Common myeloid progenitor, CD34-positive (primary cell): ENCODE measurements around the gene ACSL6.

Source experiments
- CTCF ChIA-PET: fragments of 350-600 bp; sonication (Branson Sonifier 250); formaldehyde crosslinking; loops from one replicate; lab custom pipeline; 2021; ENCODE audit warnings: antibody characterized with exemption; lab: Charles Lee
- POLR2A ChIA-PET: fragments of 350-600 bp; sonication (Branson Sonifier 250); formaldehyde crosslinking; loops from one replicate; lab custom pipeline; 2021; ENCODE audit warnings: antibody characterized with exemption; lab: Charles Lee
- DNase-seq, 3 donors: peaks; one replicate each; pipeline versions ENCODE4 v3.0.0 to v3.0.0-alpha.2; 2013
- H3K27ac ChIP-seq, 2 experiments: 1 replicate in 1 of 2; 2 replicates in 1 of 2; pipeline ENCODE4 v1.7.0; 2013; ENCODE audit warnings: inconsistent platforms in 2 of 2, low read length in 2 of 2, mild to moderate bottlenecking in 2 of 2, low read depth in 1 of 2, moderate library complexity in 1 of 2; ENCODE audit not compliant: severe bottlenecking in 2 of 2, insufficient read depth in 1 of 2, poor library complexity in 1 of 2
- H3K27me3 ChIP-seq, 5 experiments: replicated peaks in 2 of 5; 1 replicate in 3 of 5; 2 replicates in 2 of 5; pipeline versions ENCODE4 v1.6.1 to v1.7.0; 2013; ENCODE audit warnings: low read length in 4 of 5, mild to moderate bottlenecking in 2 of 5, moderate library complexity in 2 of 5, inconsistent platforms in 1 of 5; ENCODE audit not compliant: insufficient read depth in 5 of 5, control insufficient read depth in 4 of 5
- H3K36me3 ChIP-seq, 4 experiments: 1 replicate in 2 of 4; 2 replicates in 2 of 4; pipeline versions ENCODE4 v1.6.1 to v1.7.0; 2013; ENCODE audit warnings: low read length in 3 of 4, control low read depth in 1 of 4, mild to moderate bottlenecking in 1 of 4; ENCODE audit not compliant: control insufficient read depth in 4 of 4, insufficient read depth in 4 of 4
- H3K4me1 ChIP-seq, 4 experiments: 1 replicate in 3 of 4; 2 replicates in 1 of 4; pipeline versions ENCODE4 v1.6.1 to v1.7.1; 2013; ENCODE audit warnings: low read length in 3 of 4, mild to moderate bottlenecking in 3 of 4, control low read depth in 1 of 4, inconsistent platforms in 1 of 4, moderate library complexity in 1 of 4; ENCODE audit not compliant: control insufficient read depth in 4 of 4, insufficient read depth in 4 of 4; ENCODE audit errors: control extremely low read depth in 1 of 4
- H3K4me3 ChIP-seq, 7 experiments: 1 replicate in 4 of 7; 2 replicates in 3 of 7; pipeline versions ENCODE4 v1.5.1 to v1.7.0; 2013; ENCODE audit warnings: mild to moderate bottlenecking in 7 of 7, low read length in 6 of 7, moderate library complexity in 6 of 7, inconsistent platforms in 2 of 7, low read depth in 2 of 7, control low read depth in 1 of 7; ENCODE audit not compliant: insufficient read depth in 4 of 7, control insufficient read depth in 1 of 7; ENCODE audit errors: extremely low read depth in 1 of 7
- H3K9me3 ChIP-seq, 5 experiments: 1 replicate in 4 of 5; 2 replicates in 1 of 5; pipeline versions ENCODE4 v1.6.1 to v1.7.1; 2013; ENCODE audit warnings: low read length in 4 of 5, mild to moderate bottlenecking in 2 of 5, inconsistent platforms in 1 of 5, low read depth in 1 of 5, moderate library complexity in 1 of 5; ENCODE audit not compliant: control insufficient read depth in 4 of 5, insufficient read depth in 2 of 5; ENCODE audit errors: control extremely low read depth in 1 of 5
- WGBS: methylation state at CpG from one replicate; pipeline ENCODE4 v1.1.5; 2013; ENCODE audit not compliant: insufficient coverage; 5-methylcytosine and 5-hydroxymethylcytosine counted together

Gene ACSL6

DNA sequence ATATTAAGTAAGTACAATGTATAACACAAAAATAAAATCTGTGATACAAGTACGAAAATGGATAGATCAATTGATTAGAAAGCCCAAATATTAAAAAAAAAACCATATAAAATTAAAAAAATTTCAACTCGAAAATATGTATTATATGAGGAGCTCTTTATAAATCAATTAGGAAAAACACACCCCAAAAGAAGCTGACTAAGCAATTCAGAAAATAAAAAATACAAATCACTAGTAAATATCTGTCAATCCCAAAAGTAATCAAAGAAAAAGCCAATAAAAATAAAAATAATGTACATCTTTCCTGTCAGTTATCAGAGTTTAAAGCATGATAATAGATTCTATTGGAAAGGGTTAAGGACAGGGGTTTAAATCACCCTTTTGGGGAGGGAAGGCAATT, 10.2 kb upstream of the ACSL6 start:
- CTCF ChIA-PET, result interaction anchor here (0.6 to 1.5 kb wide), 3 partner anchors 9 to 112 kb away, joined by 3 read pairs; no protein-coding TSS in a partner anchor
- DNase-seq, result no peak
- Histone ChIP-seq H3K4me1 (peaks cover 2 to 17% (median 10%) of the 10 kb centered on the region in 4 experiments), H3K27me3 (peaks cover 0 to 11% (median 0%) of the 10 kb centered on the region in 5 experiments), H3K36me3 (no peaks in the 10 kb centered on the region), H3K9me3 (no peaks in the 10 kb centered on the region), H3K4me3 (no peak overlapping the region), H3K27ac (no peak overlapping the region)
- POLR2A ChIA-PET, result interaction anchor here (1.4 kb wide), 1 partner anchor 9 kb away, joined by 3 read pairs; no protein-coding TSS in a partner anchor
- no CpG with 5 or more reads among the region's 2 CpGs for WGBS

DNA sequence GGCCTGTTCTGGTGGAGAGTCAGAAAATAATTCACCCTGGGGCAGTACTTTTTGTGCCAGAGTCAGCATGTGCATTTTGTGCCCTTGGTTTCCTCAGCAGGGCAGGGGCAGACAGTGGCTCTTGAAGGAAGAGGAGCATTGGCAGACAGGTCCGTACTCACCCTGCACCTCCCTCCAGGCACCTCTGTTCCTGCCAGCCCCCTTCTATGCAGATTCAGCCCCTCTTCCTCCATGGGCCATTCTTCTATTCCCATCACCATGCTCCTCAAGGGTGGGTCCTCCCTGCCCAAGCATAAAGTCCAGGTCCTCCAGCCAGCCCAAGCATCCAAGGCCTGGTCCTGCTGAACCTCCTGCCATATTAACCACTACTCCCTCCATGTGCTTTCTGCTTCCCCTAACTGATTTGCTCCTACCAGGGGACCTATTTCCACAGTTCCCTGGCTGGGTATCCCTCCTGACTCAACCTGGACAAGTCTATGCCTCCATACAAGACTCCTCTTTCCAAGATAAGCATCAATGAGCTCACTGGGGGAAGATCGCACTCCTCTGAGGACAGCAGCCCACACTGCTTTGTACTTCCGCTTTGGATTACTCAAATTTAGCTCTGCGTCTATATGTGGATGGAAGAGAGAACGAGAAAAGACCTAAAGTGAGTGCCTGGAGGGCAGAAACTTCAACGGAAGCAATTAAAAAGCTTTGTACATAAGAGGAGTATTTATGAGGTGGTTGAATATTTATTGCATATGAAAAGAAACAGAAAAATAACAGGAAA, 9.3 kb upstream of the ACSL6 start:
- ChIA-PET POLR2A (interaction anchor here (1.4 kb wide), 1 partner anchor 8 kb away, joined by 3 read pairs; no protein-coding TSS in a partner anchor), CTCF (interaction anchor here (0.6 to 1.5 kb wide), 3 partner anchors 9 to 113 kb away, joined by 3 read pairs; no protein-coding TSS in a partner anchor)
- Histone ChIP-seq H3K4me1 (peaks cover 2 to 22% (median 10%) of the 10 kb centered on the region in 4 experiments), H3K27me3 (peaks cover 0 to 11% (median 0%) of the 10 kb centered on the region in 5 experiments), H3K36me3 (no peaks in the 10 kb centered on the region), H3K9me3 (no peaks in the 10 kb centered on the region), H3K4me3 (no peak overlapping the region), H3K27ac (no peak overlapping the region)
- WGBS, result 93% methylated on average over 5 of the region's 6 CpGs
- no peak for DNase-seq

DNA sequence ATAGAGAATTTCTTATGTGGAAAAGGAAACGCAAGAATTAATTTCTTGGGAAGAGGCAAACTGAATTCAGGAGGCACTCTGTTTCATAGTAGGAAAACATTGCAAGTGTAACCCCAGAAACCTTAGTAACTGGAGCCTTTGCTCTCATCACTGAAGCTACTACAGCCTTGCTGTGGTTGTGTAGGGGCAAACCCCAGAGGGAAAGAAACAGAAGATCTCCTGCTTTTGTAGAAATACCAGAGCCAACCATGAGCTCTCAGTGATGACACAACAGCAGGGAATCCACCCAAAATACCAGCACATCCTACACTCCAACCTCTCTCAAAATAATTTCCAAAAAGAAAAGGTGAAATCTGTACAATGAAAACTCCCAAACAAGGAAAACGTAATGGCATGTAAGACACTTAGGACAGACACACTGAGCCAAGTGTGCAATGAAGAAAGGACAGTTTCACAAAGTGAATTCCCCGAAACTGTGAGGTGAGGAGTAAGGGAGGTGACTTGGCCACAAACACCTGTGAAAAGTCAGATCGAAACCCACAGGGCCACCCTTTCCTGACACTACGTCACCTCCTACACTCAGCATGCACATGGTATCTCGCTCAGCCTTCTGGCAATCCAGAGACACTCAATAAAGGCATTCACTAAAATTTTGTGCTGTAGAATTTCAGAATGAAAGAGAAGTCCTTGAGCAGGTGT, 8.5 kb upstream of the ACSL6 start:
- ChIA-PET CTCF (interaction anchor here (1.0 kb wide), 1 partner anchor 43 kb away, joined by 3 read pairs; no protein-coding TSS in a partner anchor), POLR2A (no interaction called here)
- DNase-seq, result no peak
- H3K4me1 ChIP-seq, result peaks cover 2 to 22% (median 10%) of the 10 kb centered on the region in 4 experiments
- no peak overlapping the region for H3K4me3 ChIP-seq
- no peak overlapping the region for H3K27ac ChIP-seq
- peaks cover 0 to 11% (median 0%) of the 10 kb centered on the region in 5 experiments for H3K27me3 ChIP-seq
- H3K9me3 ChIP-seq, result no peaks in the 10 kb centered on the region
- 100% methylated on average over 2 of the region's 6 CpGs for WGBS
- no peaks in the 10 kb centered on the region for H3K36me3 ChIP-seq

DNA sequence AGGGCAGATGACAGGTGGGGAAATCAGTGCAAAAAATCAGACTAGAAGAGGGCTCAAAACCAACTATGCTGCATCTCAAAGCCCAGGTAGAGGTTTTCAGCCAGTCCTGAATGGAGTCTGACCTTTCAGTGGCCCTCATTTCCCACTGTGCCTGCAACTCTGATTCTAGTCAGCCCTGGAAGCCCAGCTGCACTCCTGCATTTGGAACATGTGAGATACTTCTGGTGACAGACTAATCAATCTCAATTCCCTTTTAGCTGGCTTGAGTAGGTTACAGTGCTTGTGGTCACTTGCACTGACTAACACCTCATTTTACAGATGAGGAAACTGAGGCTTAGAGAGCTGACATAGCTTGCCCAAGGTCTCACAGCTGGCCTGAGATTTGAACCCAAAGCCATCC, 7.9 kb upstream of the ACSL6 start:
- POLR2A ChIA-PET, result no interaction called here
- H3K27ac ChIP-seq, result no peak overlapping the region

DNA sequence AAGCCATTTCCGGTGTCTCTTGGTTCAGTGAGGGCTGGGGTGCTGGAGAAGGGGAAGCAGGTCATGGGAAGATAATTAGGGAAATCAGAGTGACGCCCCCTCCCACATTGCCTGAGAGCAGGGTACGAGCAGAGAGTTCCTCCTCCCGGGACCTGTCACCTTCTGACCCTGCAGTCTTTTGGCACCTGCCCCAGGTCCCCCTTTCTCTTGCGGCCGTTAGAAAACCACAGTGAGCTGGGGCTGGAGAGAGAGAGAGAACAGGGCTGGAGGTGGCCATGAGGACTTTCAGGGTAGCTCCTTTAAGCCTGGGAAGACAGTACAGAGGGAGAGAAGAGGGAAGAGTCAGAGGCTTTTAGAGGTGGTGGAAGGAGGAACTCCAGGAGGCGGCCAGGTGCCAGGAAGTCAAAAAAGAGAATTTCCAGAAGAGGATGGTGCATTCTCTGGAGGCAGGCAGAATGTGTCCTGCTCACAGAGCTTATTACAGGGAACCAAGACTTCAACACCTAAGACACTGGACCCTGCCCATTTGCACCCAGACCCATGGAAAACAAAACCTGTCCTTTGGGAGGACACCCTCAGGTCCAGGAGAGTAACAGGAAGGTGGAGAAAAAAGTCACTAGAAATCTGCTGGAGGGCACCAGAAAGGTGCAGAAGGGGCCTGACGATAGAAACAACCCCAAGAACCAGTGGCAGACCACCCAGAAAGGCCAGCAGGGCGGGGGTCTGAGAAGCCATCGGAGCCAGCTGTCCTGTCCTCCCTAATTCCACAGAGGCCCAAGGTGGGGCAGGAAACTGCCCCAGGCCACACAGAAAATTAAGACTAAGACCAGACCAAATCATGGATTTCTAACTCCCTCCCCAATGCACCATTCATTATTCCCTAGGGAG, 6.5 kb upstream of the ACSL6 start:
- no peak for DNase-seq
- ChIA-PET CTCF (interaction anchor here (0.9 to 1.1 kb wide), 2 partner anchors 219 to 378 kb away, joined by 3 read pairs; no protein-coding TSS in a partner anchor), POLR2A (no interaction called here)
- no peak overlapping the region for H3K27ac ChIP-seq
- no peak overlapping the region for H3K4me3 ChIP-seq
- peaks cover 0 to 9% (median 0%) of the 10 kb centered on the region in 5 experiments for H3K27me3 ChIP-seq
- no peaks in the 10 kb centered on the region for H3K9me3 ChIP-seq
- 36% methylated on average over 5 of the region's 10 CpGs for WGBS
- peaks cover 2 to 22% (median 10%) of the 10 kb centered on the region in 4 experiments for H3K4me1 ChIP-seq
- no peaks in the 10 kb centered on the region for H3K36me3 ChIP-seq

More for the DNA sequence above, 7.9 kb upstream of the ACSL6 start:
- no peak for DNase-seq
- Histone ChIP-seq H3K4me3 (no peak overlapping the region), H3K9me3 (no peaks in the 10 kb centered on the region), H3K4me1 (peaks cover 2 to 22% (median 10%) of the 10 kb centered on the region in 4 experiments), H3K27me3 (peaks cover 0 to 11% (median 0%) of the 10 kb centered on the region in 5 experiments), H3K36me3 (no peaks in the 10 kb centered on the region)
- CTCF ChIA-PET, result interaction anchor here (1.0 to 1.1 kb wide), 2 partner anchors 44 to 380 kb away, joined by 3 read pairs; no protein-coding TSS in a partner anchor

DNA sequence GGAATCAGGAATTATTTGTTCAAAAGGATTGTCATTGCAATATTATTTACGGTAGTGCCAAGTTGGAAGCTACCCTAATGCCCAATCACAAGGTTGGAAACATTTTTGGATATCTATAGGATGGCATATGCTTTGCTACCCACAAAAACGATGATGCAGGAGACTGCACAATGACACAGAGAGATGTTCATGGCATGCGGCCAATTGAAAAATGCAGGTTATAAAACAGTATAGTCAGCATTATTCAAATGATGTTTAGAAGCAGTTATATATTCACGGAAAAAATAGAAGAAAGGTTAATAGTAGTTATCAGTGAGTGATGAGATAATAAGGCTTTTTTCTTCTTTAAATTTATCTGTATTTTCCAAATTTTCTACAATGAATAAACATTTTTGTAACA, 5.9 kb upstream of the ACSL6 start:
- Histone ChIP-seq H3K4me3 (no peak overlapping the region), H3K9me3 (no peaks in the 10 kb centered on the region), H3K4me1 (peaks cover 2 to 22% (median 10%) of the 10 kb centered on the region in 4 experiments), H3K27me3 (peaks cover 0 to 9% (median 2%) of the 10 kb centered on the region in 5 experiments), H3K27ac (no peak overlapping the region), H3K36me3 (no peaks in the 10 kb centered on the region)
- 46% methylated on average over 3 of the region's 4 CpGs for WGBS
- ChIA-PET POLR2A (no interaction called here), CTCF (interaction anchor here (0.6 to 0.9 kb wide), 2 partner anchors 95 to 218 kb away, joined by 3 read pairs; no protein-coding TSS in a partner anchor)
- peak in 2 of 3 donors; percentile 41 to 46 for DNase-seq
